GM19463 (cell line): ENCODE measurements around the gene SMPX.
"Not testable (repeated sequence)": the region's sequence is repeated elsewhere in the genome, so short reads cannot be mapped to it uniquely, and the experiment has no call there.

Experiments used
- ATAC-seq: cut with Tn5 transposase; IDR thresholded peaks from one replicate; pipeline ENCODE4 v1.9.1; 2021; ENCODE audit warnings: mild to moderate bottlenecking, moderate library complexity; ENCODE audit not compliant: unreplicated experiment

SMPX gene

DNA sequence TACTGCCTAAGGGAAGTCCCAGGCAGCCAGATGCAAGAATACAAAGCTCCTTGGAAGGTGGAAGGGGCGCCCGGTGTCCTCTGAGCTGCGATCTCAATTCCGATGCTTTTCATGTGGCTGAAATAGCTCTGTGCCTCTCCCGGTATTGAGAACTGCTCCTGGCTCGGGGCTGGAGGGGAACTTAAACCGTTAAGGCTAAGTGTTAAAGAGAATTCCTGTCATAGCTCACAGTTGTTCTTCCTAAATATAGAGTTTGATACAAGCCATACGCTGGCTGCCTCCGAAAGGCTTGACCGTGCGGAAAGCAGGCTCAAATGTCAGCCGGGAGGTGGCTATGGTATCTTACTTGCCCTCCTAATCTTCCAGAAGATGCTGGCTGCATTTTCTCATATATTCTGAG lies at the start of gene SMPX:
TSS of gene SMPX (minus strand) at position 157 of the 400 bp plus-strand sequence. CDS start 3,826 bp downstream, outside the sequence.
- ATAC-seq, result no peak

DNA sequence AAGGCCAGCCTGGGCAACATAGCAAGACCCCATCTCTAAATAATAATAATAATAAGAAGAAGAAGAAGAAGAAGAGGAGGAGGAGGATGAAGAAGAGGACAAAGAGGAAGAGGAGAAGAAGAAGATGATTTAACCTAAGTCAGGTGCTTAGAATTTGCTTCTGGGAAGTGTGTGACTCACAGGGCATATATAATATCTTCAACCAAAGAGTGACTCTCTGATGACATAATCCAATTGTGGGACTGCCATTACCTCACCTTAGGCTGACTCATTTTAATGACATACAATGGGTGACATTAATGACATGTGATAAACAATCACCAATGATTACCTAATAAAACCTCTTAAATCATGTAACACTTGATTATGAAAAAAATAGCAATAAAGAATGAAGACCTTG lies 48.8 kb upstream of the SMPX start:
- ATAC-seq, result no peak

DNA sequence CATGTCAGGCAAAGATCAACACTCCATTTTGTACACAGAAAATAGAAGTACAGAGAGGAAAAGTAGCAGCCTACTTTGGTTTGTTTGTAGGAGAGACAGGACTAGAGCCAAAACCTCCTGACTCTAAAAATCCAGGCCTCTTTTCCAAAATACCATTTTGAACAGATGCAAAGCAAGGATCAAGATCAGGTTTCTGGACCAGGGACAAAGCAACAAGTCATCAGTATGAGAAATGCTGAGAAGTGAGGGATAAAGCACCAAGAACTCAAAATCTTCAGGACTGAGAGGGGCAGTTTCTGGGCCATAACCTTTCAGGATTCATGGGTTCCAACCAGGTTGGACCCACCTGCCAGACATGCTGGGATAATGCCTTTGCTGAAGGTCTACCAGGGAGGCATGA lies 44.9 kb upstream of the SMPX start:
- ATAC-seq, result no peak

DNA sequence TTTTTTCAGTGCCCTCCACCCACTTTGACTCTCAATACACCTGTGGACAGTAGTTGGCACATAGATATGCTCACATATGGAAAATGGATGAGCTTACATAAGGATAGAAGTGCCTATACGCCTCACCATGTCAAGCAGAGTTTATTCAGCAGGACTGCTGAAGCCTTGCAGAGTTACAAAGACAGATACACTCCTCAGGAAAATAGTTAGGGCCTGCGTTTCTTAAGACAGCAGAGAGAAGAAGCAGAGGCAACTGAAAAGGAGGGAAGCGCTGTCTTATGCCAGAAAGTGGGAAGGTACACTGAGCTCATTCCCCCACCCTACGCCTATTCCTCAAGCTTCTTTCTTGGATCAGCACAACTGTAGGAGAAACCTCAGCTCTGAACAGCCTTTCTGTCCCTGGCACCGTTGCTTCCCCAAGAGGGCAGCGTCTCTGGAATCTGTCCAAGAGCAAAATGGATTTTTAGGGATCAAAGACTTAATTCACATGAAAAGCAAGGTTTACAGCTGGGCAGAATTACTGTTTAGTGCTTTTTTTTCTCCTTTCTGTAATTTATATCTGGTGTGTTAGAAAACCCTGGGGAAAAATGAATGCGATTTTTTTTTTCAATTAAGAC lies 44.2 kb upstream of the SMPX start:
- ATAC-seq, result no peak

DNA sequence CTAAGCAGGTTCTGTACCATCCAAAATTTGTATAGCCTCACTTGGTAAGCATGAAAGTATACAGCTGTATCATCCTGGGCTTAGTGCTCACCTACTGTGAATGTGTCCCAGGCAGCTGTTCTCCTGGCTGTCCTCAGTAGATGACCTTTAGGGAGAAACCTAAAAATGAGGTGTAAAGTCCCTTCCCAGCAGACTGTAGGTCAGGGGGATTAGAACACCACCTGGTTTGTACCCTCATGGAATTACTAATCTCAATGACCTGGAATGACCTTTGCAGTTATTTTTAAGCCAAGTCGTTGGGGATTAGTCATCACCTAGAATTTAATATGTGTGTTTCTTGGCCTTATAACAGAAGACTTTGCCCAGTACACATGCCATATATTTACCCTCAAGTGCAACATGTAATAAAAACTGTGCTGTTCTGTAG lies 42.4 kb upstream of the SMPX start:
- ATAC-seq, result peak; percentile 71

DNA sequence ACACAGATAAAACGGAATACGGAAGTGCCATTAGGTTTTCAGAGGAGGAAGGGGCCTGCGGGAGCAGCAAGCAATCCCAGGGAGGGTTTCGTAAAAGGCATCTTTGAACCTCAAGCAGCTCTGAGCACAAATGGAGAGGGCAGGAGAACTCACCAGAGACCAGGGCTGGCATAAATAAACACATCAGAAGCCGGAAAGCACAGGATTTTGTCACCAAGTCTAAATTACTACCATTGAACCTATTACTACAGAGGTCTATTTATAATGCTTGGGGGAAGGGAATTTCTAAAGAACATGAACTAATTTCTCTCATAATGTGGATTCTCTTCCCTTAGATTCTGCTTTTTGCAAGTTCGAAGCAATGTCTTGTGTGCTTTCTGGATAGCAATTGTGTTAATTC lies 41.9 kb upstream of the SMPX start:
- ATAC-seq, result no peak

DNA sequence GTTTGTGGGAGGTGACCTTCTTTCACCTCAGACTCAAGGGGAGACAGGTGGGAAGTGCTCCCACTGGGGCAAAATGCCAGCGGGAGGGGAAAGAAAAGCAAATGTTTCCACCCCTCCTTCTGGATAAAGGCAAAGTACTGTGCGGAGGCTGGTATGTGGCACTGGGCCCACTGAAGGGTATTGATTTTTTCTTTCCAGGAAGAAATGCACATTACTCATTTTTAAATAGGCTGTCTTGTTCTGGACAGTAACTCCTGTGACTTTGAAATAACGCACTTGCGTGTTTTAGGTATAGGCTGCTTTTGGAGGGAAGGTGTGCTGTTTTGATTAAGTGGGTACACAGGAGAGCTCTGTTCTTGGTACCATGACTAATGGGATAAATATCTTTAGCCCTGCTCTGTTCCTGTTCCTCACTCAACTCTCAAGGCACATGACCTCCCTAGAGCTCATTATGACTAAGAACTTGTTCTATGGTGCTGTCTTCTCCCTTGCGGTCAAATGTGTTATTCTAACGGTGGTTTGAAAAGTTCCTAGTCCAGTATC lies 40.8 kb upstream of the SMPX start:
- no peak for ATAC-seq

DNA sequence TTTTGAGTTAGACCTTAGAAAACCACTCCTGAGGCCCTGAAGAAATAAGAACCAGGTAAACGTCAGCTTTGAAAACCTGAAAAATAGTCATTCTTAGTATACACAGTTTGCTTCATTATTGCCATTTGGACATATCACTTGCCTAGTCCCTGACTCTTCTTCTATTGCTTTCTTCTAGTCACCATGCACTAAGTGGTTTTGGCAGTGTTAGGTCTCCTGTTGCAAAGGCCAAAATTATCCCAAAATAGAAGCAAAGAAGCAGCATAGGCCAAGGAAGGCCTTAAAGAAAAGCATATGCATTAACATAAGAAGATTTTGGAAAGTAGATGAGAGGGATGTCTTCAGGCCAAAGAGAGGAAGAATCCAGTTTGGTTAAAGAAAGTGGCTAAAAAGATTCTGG lies 24.1 kb upstream of the SMPX start:
- no peak for ATAC-seq

DNA sequence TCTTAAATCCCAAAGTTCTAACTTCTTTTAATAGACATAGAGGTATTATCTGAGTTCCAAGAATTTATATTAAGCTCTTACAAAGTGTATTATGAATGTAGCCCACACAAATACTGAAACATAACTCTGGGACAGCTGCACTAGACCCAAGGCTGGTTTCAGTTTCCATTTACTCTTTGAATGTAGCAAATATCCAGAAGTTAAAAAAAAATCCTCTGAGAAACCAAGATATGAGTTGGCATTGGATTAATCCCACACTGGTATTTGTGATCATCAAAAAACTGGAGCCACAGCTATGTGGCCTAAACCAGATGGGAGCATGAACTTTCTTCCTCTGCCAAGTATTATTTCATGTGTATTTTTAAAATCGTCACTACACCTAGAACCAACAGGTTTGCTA lies 23.6 kb upstream of the SMPX start:
- ATAC-seq, result peak; percentile 76

DNA sequence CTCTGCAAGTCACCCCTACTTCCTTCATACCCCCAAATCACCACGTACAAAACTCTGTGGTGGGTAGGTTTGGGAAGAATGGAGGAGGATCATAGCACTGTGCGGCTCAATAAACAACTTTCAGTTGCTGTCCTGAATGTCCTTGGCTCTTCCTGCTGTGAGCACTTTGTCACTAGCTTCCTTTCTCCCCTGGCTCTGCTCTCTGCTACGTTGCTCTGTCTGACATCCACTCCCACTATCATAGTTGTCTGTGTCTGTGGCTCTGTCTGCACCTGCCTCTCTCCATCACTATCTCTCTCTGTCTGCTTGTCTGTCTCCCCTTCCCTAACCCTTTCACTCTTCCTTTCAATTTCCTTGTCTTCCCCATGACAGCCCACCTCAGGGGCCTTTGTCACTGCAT lies 21.2 kb upstream of the SMPX start:
- ATAC-seq, result no peak

DNA sequence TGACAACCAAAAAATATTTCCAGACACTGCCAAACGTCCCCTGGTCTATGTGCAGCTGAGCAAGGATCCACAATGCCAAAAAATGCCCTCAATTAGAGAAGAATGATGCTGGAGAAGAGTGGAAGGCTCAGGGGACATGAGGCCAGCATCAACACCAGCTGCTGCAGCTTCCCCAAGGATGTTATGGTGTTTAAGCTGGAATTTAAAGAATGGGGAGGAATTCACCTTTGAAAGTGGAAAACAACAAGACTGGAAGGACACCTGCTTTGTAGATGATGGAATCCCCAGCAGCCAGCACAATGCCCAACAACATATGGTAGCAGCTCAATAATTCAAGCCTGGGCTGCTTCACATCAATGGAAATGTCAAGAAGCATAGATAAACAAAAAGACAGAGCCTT lies 20.3 kb upstream of the SMPX start:
- ATAC-seq, result no peak

DNA sequence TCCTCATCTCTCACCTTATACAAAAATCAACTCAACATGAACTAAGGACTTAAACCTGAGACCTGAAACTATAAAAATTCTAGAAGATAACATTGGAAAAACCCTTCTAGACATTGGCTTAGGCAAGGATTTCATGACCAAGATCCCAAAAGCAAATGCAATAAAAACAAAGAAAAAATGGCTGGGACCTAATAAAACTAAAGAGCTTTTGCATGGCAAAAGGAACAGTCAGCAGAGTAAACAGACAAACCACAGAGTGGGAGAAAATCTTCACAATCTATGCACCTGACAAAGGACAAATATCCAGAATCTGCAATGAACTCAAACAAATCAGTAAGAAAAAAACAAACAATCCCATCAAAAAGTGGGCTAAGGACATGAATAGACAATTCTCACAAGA lies 17.2 kb upstream of the SMPX start:
- not testable (repeated sequence) for ATAC-seq

DNA sequence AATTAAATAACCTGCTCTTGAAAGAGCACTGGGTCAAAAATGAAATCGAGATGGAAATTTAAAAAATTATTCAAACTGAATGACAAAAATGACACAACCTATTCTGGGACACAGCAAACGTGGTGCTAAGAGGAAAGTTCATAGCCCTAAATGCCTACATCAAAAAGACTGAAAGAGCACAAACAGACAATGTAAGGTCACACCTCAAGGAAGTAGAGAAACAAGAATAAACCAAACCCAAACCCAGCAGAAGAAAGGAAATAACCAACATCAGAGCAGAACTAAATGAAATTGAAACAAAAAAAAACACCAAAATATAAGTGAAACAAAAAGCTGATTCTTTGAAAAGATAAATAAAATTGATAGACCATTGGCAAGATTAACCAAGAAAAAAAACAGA lies 15.1 kb upstream of the SMPX start:
- ATAC-seq, result not testable (repeated sequence)

DNA sequence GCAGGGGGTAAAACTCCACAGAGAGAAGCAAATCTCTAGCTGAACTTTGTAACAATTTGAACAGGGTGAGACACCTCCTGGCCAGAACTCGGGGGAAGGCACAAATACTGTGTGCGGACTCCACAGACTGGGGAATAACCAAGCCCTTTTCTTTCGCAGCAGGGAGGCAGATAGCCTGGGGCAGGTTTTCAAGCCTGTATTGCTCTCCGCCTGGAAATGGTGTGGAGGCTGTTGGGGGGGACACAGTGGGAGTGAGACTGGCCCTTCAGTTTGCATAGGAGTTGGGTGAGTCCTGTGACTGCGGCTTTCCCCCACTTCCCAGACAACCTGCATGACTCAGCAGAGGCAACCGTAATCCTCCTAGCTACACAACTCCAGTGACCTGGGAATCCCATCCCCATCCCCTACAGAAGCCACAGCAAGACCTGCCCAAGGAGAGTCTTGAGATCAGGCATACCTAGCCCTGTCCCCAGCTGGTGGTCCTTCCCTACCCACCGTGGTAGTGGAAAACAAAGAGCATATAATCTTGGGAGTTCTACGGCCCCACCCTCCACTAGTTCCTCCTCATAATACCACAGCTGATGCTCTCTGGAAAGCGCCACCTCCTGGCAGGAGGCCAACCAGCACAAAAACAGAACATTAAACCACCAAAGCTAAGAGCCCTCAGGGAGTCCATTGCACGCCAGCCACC lies 12.9 kb upstream of the SMPX start:
- no peak for ATAC-seq

DNA sequence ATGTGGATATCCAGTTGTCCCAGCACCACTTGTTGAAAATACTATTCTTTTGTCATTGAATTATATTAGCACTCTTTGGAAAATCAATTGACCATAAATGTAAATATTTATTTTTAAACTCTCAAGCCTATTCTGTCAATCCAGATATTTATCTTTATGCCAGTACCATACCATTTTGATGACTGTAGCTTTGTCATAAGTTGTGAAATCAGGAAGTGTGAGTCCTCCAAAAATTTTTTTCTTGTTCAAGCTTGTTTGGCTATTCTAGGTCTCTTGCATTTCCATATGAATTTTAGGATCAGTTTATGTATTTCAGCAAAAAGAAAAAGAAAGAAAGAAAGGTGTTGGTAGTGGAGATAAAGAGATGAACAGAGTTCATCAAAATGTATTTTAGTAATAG lies 8.2 kb upstream of the SMPX start:
- ATAC-seq, result no peak

DNA sequence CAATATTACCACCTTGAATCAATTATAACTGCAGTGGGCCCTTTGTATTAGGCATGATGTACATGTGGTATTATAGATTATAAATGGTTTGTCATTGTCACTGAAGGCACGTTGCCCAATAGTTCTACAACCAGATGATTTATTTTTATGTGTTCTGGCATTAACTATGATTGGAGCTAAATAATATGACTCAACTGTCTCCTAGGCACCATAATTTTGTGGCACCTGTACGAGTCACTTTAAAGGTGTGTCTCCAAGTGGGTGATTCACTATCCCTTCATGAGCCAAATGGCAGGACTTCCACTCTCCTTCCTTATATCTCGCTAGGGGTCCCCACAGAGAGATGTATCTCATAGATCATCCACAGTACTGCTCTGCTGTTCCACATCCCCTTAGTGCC lies 6.1 kb upstream of the SMPX start:
- no peak for ATAC-seq

DNA sequence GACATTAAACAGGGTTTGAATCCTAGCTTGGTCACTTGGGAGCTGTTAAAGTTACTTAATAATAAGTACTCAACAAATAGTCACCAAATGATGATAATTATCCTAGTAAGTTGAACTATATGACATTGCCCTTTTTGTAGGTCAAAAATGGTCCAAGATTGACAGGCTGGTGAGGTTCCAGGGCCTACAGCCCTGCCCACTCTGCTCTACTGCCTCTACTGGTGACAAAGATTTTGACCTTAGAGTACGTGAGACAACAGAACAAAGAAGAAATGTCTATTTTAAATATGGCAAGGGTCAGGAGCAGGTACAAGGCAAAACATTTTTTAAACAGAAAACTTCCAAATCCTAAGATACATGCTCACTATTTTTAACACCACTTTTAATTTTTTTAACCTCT lies 572 bp upstream of the SMPX start:
- no peak for ATAC-seq

DNA sequence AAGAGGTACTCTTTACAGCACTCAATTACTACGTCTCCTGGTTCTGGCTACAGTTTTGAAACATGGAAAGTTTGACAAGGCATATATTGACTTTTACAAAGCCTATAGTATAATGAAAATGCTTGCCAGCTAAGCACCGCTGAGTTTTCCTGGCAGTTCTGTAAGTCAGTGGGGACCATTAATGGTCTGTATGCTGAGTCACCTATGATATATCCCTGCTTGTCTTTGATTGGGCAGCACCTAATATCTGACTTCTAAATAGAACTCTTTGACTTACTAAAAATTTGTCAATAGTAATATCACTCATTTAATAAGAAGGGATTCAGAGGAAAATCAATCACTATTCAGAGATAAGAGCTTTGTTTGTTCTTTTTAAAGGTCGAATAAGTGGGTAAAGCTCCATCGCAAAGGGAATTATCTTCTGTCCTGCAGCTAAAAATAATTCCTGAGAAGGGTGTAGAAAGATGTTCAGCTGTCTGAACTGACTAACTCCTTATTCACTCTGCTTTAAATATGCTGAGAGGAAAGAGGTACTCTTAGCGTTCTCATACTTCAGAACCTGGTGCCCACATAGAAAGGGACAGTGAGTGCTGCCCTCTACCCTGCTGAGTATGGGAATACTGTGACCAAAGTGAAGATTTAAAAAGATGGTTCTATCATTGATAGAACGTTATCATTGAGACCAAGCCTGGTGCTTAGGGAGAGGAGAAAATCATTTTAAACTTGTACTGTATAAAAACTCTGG lies 959 bp downstream of the SMPX start:
- no peak for ATAC-seq

DNA sequence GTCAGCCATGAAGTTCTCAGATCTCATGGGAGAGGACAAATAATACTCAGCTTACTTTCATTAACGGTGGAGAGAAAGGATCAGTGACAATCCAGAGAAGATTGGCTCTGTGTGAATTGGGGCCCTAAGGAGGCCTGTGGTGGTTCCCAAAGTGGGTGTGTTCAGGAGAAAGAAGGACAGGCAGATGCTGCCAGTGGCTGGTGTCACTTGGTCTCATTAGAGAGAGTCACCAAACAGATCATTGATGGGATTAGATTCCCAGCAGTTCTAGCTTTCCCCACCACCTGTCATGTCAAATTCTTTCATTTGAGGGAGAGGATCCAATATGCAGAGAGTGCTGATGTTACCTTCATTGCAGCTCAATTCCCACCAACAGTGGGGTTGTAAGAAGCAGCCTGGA lies 8.0 kb downstream of the SMPX start:
- ATAC-seq, result no peak

DNA sequence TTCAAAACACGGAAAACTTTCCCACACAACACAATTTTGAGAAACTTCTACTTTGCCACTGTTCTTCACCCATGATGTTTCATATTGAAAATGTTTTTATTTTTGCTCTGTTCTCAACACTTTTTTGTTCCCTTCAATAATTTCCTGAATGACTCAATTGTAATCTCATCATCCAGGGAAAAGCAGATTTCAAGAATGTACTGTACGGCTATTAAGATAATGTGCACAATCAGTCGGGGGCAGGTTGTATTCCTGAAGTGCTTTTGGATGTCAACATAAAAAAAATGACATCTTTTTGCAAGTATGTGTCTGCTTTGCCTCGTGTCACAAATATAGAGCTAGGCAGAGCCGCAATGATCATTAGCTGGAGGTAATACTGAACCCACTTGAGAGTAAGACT lies 9.7 kb downstream of the SMPX start:
- ATAC-seq, result no peak

DNA sequence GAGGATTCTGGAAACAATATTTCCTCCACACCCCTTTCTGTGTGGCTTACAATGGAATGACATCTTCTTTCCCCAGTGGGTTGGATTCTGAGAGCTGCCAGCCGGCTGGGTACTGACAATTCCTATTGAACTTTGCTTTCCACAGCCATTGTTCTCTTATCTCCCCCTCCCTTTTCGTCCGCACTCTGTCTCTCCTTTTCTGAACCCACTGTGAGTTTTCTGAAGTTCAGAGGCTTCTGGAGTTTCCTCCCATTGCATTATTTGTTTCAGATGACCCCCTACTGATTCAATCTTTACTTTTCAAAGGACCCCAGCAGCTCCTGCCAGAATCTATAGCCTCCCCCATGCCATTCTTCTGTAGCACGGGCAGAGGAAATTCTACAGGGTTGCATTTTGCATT lies 10.4 kb downstream of the SMPX start:
- no peak for ATAC-seq

DNA sequence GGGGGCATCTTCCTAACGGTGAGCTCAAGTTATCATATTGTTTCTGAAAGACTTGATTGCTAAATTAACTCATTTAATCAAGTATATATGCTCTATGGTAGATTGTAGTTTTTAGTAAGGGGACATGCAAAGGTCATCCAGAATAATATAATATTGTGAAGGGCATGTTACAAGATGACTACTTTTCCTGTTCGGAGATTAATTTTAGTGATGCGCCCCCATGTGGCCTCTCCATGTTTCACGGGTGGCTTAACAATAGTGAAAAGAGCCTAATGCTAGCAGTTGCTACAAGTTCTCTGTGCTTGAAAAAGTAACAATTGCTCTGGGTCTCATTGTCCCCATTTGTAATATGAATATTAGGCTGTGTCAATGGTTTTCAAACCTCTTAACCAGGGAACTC lies 12.2 kb downstream of the SMPX start:
- ATAC-seq, result no peak
